NCI-H2196 treated with DMSO at 0.1 percent for 48 hours (cell line): ENCODE results near the gene ADGRL3.
"Not testable (repeated sequence)": the region's sequence is repeated elsewhere in the genome, so short reads cannot be mapped to it uniquely, and the experiment has no call there.

ENCODE experiments used
- DNase-seq: peaks from one replicate; lab custom pipeline; 2025; ENCODE audit not compliant: unreplicated experiment; lab: John Stamatoyannopoulos, UW

Gene ADGRL3

DNA sequence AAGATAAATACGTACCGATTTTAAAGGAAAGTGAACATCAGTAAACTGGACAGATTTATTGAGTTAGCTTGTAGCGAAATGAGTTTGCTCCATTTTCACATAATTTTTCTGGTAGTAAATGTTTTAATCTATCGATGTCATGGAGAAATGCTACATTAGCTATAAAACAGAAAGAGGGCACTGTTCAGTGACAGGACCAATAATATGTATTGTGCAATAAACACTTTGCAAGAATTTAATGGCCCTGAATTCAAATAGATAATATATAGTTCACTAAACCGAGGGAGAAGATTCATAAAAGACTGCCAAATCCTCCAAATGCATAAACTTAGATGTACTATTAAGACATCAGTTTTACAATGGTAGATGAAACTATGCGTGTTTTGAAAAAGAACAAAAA, 516.3 kb downstream of the ADGRL3 start:
- DNase-seq, result no peak

GRCh38 chr4:61723492-61723891, 523.4 kb downstream of the ADGRL3 start:
- DNase-seq, result no peak

- DNase-seq, result no peak
These were observed 527.2 kb downstream of the ADGRL3 start for GRCh38 chr4:61727286-61727685.

DNA sequence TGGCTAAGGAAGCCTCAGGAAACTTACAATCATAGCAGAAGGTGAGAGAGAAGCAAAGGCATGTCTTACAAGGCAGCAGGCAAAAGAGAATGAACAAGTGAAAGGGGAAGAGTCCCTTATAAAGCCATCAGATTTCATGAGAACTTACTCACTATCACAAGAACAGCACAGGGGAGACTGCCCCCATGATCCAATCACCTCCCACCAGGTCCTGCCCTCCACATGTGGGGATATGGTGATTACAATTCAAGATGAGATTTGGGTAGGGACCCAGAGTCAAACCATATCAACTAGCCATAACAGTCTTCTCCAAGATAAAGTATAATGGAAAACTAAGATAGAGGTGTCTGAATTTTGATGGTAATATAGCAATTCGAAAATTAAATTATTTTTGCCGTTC, 534.3 kb downstream of the ADGRL3 start:
- DNase-seq, result no peak

GRCh38 chr4:61739887-61740286, 539.8 kb downstream of the ADGRL3 start:
- no peak for DNase-seq

- DNase-seq, result no peak
These were observed 540.8 kb downstream of the ADGRL3 start for GRCh38 chr4:61740886-61741285.

DNA sequence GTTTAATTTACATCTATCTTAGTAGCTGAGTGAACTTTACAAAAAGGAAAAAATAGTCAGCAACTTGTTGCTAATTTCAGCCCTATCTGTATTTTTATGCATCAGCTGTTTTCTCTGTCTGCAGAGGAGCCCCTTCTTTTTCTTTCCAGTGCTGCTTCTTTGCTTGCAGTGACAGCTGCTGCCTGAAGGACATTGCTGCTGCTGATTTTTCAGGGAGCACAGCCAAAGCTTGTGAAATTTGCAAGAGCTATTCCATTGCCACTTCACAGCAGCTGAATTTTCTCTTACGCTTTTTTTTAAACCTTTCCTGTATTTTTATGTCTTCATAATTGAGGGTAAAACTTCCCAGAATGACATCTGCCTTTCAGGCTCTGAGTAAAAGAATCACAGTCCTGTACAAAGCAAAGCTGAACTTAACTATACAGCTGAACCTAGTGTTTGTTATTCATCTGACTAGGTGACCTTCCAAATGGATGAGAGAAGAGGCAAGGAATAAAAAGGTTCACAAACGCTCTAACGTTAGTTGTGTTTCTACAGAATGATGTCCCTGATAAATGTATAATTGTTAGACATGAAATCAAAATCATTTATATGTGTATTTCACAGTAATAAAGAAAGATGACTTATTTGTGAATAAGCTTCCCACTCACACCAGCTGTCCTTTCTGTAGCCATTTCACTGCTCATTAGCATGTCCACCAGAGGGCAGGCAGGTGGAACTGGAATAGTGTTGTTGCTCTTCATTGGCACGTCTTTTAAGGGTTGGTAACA, 541.4 kb downstream of the ADGRL3 start:
- no peak for DNase-seq

- no peak for DNase-seq
These were observed 550.7 kb downstream of the ADGRL3 start for GRCh38 chr4:61750810-61751209.

GRCh38 chr4:61752617-61753016, 552.5 kb downstream of the ADGRL3 start:
- DNase-seq, result no peak

GRCh38 chr4:61753739-61754138, 553.6 kb downstream of the ADGRL3 start:
- DNase-seq, result no peak

- not testable (repeated sequence) for DNase-seq
These were observed 556.8 kb downstream of the ADGRL3 start for GRCh38 chr4:61756937-61757336.

- DNase-seq, result not testable (repeated sequence)
These were observed 557.9 kb downstream of the ADGRL3 start for GRCh38 chr4:61757983-61758382.

DNA sequence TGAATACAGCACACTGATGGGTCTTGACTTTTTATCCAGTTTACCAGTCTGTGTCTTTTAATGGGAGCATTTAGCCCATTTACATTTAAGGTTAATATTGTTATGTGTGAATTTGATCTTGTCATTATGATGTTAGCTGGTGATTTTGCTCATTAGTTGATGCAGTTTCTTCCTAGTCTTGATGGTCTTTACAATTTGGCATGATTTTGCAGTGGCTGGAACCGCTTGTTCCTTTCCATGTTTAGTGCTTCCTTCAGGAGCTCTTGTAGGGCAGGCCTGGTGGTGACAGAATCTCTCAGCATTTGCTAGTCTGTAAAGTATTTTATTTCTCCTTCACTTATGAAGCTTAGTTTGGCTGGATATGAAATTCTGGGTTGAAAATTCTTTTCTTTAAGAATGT, 558.5 kb downstream of the ADGRL3 start:
- not testable (repeated sequence) for DNase-seq

DNA sequence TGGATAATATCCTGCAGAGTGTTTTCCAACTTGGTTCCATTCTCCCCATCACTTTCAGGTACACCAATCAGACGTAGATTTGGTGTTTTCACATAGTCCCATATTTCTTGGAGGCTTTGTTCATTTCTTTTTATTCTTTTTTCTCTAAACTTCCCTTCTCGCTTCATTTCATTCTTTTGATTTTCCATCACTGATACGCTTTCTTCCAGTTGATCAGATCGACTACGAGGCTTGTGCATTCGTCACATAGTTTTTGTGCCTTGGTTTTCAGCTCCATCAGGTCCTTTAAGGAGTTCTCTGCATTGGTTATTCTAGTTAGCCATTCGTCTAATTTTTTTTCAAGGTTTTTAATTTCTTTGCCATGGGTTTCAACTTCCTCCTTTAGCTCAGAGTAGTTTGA, 559.1 kb downstream of the ADGRL3 start:
- not testable (repeated sequence) for DNase-seq

GRCh38 chr4:61759885-61760284, 559.8 kb downstream of the ADGRL3 start:
- not testable (repeated sequence) for DNase-seq

DNA sequence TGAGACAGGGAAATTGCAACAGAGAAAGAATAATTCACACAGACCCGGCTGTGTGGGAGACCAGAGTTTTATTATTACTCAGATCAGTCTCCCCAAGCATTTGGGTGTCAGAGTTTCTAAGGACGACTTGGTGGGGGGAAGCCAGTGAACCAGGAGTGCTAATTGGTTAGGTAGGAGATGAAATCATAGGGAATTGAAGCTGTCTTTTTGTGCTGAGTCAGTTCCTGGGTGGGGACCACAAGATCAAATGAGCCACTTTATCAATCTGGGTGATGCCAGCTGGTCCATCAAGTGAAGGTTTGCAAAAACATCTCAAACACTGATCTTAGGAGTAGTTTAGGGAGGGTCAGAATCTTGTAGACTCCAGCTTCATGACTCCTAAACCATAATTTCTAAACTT, 560.7 kb downstream of the ADGRL3 start:
- no peak for DNase-seq

DNA sequence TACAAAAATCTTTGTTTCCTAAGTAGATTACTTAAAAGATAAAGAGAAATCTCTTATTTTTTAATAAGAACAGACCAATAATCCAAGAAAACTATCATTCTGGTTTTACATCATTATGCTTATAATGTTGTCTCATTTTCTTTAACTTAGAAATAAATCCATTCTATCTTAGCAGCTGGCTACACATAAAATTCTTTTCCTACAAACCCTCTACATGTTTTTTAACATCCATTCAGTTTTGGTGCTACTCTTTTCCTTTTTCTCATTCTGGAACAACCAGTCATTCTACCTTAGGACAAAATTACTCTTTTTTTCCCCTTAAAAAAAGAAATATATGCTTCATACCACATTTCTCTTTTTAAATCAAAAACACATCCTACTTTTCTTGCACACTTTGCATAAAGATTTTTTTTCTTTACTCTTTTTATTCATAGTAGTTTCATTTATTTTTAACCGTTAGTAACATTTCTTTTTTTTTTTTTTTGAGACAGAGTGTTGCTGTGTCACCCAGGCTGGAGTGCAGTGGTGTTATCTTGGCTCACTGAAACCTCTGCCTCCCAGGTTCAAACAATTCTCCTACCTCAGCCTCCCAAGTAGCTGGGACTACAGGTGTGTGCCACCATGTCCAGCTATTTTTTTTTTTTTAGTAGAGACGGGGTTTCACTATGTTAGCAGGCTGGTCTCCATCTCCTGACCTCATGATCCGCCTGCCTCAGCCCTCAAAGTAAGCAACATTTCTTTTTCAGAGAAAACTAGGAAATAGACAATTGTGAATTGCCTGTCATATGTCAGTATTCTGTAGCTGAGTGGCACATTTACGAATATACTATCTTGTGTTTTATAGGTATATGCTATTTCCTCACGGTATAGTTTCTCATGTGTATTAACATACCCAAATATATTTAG, 562.8 kb downstream of the ADGRL3 start:
- no peak for DNase-seq

DNA sequence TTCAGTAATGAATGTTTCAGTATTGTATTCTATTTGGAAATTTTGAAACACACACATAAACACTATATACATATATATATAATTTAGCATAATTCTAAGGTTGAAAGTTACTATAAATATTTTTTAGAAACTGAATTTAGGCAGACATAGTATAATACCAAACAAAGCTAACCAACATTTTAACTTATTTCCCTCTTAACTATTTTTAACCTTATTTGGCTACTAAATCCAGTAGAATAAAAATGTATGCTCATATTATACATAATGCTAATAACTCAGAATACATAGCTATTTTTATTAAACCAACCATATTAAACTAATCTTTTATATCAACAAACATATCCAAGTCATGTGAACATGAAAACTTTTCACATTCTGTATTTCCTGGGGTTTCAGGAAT, 563.6 kb downstream of the ADGRL3 start:
- no peak for DNase-seq

DNA sequence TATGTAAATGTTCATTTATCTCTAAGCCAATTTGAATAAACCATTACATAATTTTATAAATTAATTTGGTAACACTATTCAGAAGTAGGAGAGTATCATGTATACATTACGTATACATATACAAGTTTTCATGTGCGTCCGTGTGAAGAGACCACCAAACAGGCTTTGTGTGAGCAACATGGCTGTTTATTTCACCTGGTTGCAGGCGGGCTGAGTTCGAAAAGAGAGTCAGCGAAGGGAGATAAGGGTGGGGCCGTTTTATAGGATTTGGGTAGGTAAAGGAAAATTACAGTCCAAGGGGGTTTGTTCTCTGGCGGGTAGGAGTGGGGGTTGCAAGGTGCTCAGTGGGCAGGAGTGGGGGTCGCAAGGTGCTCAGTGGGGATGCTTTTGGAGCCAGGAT, 564.0 kb downstream of the ADGRL3 start:
- DNase-seq, result not testable (repeated sequence)

GRCh38 chr4:61769444-61770167, 569.5 kb downstream of the ADGRL3 start:
- DNase-seq, result not testable (repeated sequence)

DNA sequence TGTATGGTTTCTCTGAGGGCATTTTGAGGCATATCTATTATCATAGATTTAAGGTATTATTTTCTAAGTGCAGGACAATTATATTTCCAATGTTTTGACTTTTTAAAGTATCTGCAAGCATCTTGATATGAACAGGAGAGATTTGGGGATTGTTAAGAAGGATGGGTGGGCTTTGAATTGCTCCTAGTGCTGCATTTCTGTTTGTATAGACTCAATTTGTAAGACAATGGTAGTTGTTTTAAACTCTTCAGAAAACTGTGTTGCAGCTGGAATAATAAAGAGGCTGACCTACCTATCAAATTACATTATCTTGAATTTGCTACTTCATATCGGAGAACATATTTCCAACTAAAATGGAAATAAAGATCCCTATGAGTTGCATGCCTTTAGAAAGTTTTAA, 570.3 kb downstream of the ADGRL3 start:
- DNase-seq, result no peak
